A549 (cell line): ENCODE results near the gene TTC12.

ENCODE experiments used
- HEYL ChIP-seq: fragments of 250-450 bp; sonication (Bioruptor Pico); IDR thresholded peaks from 2 replicates; pipeline ENCODE4 v1.8.0; 2021; ENCODE audit warnings: mild to moderate bottlenecking, moderate library complexity
- POLR2A ChIP-seq: IDR thresholded peaks from 2 replicates; pipeline ENCODE4 v1.6.1; 2012; ENCODE audit warnings: mild to moderate bottlenecking, low read length
- ZNF302 ChIP-seq: fragments of 250-450 bp; sonication (Bioruptor Pico); IDR thresholded peaks from 2 replicates; pipeline ENCODE4 v1.9.0; 2021; ENCODE audit warnings: inconsistent platforms, mild to moderate bottlenecking, moderate library complexity

DNA sequence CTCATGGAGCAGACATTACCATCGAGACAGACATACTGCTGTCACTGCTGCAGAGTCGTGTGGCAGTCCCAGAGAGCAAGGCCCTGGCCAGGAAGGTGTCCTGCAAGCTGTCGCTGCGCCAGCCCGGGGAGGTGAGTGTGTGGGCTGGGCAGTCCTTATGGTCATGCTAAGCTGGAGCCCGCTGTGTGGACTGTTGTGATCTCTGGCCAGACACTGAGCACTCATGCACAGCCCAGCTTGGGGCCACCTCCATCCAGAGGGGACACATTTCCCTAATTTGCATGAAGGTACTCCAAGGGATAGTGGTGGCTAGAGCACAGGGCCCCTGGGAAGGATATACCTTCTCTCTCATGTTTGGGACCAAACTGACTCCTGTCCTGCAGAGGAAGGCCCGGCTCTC is 82.8 kb downstream of the TTC12 start:
- TF ChIP-seq ZNF302 (CRISPR knock-in tag) = no peak
- TF ChIP-seq POLR2A = no peak
- TF ChIP-seq HEYL (CRISPR knock-in tag) = no peak
